ENCODE measurements around the gene PDE3B.
A peak's percentile ranks its signal among the peaks of the same experiment; 100 is the strongest.
"Not testable (repeated sequence)": the region's sequence is repeated elsewhere in the genome, so short reads cannot be mapped to it uniquely, and the experiment has no call there.

The PDE3B gene

GRCh38 chr11:14643697-14644225 lies at the start of gene PDE3B:
Gene PDE3B (plus strand): TSS chr11:14643804. CDS start chr11:14644076, 272 bp downstream.
- peak; percentile 75 for DNase-seq (ENCODE audit: low spot score)
- peak within 1 kb of the TSS; percentile 42 to 77 for H3K27ac ChIP-seq
- TF ChIP-seq CTCF (IDR thresholded peaks at IDR 0.05) = no peak
- H3K4me3 ChIP-seq = peak within 1 kb of the TSS; percentile 82

- not testable (repeated sequence) for H3K27ac ChIP-seq; DNase-seq (ENCODE audit: low spot score); H3K4me3 ChIP-seq
These were observed 48.3 kb upstream of the PDE3B start for GRCh38 chr11:14595261-14595660.

- TF ChIP-seq CTCF (IDR thresholded peaks at IDR 0.05) = no peak
- Histone ChIP-seq H3K4me3 (no peak overlapping the region), H3K27ac (no peak overlapping the region)
- no peak for DNase-seq (ENCODE audit: low spot score)
These were observed 35.9 kb upstream of the PDE3B start for GRCh38 chr11:14607713-14608112.

- no peak for DNase-seq (ENCODE audit: low spot score)
- no peak for TF ChIP-seq CTCF (IDR thresholded peaks at IDR 0.05)
- no peak overlapping the region for H3K27ac ChIP-seq
- no peak overlapping the region for H3K4me3 ChIP-seq
These were observed 33.7 kb upstream of the PDE3B start for GRCh38 chr11:14609902-14610301.

GRCh38 chr11:14611939-14612338 lies 31.7 kb upstream of the PDE3B start:
- TF ChIP-seq CTCF (IDR thresholded peaks at IDR 0.05) = no peak
- Histone ChIP-seq H3K27ac (no peak overlapping the region), H3K4me3 (no peak overlapping the region)
- no peak for DNase-seq (ENCODE audit: low spot score)

- Histone ChIP-seq H3K27ac (no peak overlapping the region), H3K4me3 (no peak overlapping the region)
- no peak for DNase-seq (ENCODE audit: low spot score)
- TF ChIP-seq CTCF (IDR thresholded peaks at IDR 0.05) = no peak
These were observed 30.9 kb upstream of the PDE3B start for GRCh38 chr11:14612694-14613093.

GRCh38 chr11:14614091-14614622 lies 29.4 kb upstream of the PDE3B start:
- DNase-seq (ENCODE audit: low spot score) = no peak
- H3K27ac ChIP-seq = no peak overlapping the region
- TF ChIP-seq CTCF (IDR thresholded peaks at IDR 0.05) = no peak
- H3K4me3 ChIP-seq = no peak overlapping the region
